T-helper 2 cell (primary cell): ENCODE measurements around the gene SLC27A4.

Experiments
- DNase-seq, 5 experiments: peaks; one replicate each; pipeline versions ENCODE4 v3.0.0 to v3.0.0-alpha.2; 2012 to 2022

Gene SLC27A4

DNA sequence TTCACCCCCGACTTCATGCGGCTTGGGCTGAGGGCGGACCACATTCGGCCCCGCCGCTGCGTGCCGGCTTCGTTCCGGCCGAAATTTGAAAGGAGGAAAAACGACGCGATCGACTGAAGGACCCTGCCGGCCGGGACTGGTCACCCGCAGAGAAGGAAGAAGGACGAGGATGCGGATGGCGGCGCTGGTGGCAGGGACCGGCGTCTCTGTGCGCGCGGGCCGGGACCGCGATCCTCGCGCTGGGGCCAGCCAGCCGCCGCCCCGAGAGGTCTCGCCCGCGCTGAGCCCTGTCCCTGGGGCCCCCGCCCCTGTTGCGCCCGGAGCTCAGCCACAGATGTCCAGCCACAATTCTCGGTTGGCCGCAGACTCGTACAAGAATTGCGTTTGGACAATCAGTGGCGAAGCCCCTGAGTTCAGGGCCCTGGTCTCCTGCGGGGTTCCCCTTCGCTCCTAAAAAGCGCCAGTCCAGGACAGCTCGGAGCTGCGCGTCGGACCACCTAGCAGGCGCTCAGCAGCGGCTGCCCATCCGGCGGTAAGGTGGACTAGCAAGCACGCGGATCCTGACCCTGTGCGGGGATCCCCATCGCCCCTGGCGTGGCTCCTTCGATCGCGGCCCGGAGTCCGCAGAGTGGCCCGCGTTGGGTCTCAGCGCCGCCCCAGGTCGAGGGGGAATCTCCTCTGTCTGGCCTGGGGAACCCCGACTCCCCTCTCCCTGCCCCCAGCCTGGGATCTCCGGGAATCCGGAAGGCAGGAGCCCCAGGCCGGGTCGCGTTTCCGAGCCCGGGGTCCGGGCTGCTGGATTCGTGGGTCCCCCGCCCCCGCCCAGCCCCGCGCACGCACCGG, 52.2 kb downstream of the SLC27A4 start:
- DNase-seq: no peak

DNA sequence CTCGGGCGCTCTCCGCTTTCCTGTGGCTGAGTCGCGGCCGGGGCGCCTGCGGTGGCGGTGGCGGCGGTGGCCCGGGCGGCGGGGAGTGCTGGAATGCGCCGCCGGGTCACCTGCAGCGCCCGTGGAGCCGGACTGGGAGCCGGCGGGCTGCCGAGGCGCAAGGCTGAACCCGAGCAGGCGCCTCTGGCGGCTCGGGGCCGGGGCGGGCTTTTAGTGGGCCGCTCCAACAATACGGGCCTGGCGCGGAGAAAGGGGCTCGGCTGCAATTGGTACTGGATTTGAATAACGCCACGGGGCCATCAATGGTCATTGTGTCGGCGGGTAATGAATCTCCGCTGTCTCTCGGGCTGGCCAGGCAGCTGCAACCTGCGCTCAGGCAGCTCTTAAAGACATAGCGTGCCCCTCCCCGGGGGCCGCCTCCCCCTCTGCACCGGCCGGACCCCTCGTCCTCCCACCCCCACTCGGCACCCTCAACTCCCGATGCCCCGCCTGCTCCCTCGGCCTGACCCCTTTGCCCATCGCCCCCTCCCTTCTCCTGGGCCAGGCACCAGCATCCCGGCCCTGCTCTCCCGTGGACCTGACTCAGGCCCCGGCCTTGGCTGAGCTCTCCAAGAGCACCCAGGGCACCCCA, 52.9 kb downstream of the SLC27A4 start:
- no peak for DNase-seq

DNA sequence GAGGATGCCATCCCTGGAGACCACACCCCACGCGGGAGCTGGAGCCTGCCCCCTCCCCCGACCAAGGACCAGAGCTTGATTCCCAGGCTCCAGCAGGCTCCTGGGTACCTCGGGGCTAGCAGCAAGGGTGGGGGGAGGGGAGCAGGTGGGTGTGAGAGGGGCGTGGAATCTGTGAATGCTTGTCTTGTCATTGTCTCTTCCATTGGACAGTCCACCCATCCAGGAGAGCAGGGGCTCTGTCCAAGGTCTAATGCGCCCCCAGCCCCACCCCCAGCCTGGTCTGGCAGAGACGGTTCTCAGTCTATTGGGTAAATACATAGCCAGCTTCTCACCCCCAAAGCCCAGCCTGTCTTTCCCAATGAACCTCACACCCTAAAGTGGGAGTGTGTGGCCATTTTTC, 53.6 kb downstream of the SLC27A4 start:
- no peak for DNase-seq

DNA sequence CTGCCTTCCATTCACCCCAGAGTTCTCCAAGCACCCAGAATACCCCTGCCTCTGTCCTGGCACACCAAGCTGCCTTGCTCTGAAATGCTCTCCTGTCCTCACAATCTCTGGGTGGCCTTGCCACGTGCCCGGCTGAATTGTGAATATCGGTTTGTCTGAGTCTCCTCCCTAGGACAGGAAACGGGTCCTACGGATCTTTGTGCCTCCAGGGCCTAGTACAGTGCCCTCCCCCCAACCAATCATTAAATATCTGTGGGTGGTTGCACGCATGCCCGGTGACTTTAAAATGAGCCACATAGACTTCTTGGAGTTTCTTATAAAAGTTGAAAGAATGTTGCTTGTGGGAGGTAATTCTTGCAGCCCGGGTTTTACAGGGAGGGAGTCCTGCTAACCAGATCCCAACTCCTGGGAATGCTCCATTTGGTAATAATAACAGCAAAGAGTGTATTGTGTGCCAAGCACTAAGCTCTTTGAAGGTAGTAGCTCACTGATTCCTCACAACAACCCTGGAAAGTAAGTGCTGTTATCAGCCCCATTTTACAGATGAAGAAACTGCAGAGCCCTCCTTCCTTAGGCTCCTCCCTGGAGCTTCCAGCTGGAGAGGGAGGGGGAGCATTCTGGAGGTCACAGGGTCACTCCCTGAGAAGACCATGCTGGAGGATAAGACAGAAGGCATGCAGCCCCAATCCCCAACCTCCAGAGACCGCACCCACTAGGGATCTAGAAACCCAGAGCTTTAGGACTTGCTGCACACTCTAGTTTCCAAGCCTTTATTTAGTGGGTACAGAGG, 54.2 kb downstream of the SLC27A4 start:
- no peak for DNase-seq

DNA sequence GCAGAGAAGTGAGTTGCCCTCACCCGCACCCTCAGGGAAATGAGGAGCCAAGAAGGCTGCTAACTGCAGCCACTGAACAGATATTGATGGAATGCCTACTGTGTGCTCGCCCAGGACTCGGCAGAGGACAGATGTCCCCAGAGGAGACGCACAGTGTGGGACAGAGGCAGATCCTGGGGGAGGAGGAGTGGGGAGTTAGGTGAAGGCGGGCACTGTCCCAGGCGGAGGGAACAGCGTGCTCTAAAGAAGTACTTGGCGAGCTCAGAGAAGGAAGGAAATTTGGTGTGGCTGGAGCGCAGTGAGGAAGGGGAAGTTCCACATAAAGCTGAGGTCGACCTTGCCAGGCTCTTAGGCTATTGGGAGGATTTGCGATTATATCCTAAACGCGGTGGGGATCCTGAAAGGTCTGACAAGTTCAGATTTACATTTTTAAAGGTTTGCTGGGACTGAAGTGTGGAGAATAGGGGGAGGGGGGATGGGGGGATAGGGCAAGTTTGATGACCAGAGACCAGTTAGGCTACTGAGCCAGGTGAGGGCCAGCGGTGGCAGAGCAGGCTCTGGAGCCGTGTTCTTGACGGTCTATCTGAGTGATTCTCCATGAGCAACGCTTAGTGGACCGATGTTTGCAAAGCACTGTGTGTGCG, 56.8 kb downstream of the SLC27A4 start:
- no peak for DNase-seq

DNA sequence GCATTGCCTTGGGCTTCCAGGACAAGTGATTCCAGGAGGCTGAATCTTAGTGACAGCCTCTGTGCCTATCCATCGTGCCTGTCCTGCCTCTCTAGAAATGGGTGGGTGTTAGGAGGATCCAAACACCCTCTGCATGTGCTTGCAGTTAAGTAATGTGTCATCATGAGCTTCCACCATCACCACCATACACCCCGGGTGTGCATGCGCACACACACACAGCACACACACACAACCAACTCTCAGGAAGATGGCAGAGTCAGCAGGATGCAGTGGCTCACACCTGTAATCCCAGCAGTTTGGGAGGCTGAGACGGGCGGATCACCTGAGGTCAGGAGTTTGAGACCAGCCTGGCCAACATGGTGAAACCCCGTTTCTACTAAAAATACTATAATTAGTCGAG, 57.5 kb downstream of the SLC27A4 start:
- no peak for DNase-seq

DNA sequence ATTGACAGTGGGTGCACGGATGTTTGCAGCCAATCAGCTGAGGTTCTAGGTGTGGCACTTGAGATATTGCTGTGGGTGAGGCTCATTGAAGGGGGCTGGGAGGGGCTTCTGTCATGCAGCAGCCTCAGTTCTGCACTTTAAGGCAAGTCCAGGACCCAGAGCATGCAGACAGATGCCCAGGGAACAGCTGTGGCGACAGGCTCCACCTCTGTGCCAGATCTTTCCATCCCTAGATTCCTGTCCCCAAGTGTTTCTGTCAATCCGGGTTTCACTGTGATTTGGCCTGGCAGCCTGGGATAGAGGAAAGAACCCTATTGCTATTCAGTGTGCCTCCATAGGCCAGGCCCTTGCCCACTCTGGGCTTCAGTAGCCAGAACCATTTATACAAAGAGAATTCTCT, 59.5 kb downstream of the SLC27A4 start:
- DNase-seq: no peak

DNA sequence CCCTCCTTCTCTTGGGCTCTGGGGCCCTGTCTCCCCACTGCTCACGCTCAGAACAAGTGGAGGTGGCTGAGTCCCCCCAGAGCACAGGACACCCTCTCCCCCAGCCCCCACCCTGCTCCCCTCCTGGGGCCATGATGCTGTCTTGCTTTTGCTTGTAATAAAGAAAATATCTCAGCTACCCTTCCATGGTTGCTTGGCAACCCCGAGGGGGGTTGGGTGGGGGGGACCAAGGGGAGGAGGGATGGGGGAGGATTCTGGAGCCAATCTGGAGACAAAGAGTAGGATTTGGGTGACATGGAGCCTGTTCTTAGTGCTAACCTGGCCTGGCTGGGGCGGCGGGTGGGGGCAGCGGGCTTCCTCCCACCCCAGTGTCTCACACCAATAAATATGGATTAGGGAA, 64.2 kb downstream of the SLC27A4 start:
- no peak for DNase-seq

DNA sequence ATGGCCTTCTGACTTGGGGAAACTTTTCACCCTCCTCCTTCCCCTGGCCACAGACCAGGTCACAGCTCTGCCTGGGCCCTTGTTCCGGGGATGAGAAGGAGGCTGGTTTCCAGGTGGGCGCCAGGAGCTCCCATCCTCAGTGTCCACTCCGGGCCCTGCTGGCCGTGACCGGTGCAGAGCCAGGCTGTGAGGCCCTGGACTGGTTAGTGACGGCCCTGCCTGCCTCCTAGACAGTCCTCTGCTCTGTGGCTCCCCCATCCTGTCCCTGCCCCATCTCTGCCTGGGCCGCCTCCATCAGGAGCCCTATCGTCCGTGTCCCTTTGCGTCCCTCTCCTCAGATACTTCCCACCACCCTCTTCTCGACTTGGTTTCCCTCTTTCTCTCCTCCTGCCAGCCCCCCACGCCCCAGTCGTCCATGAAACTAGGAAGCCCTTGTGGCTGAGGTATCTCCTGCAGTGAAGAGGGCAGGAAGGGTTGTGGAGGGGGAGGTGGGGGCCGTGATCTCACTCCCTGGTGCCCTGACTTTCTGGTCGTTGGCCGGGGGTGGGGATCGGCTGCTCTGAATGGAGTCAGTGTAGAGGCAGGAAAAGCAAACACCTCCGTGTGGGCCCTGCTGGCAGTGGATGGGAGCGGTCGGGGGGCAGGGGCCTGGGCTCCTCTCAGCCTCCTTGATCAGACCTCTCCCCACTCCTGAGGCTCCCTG, 64.9 kb downstream of the SLC27A4 start:
- DNase-seq: no peak

DNA sequence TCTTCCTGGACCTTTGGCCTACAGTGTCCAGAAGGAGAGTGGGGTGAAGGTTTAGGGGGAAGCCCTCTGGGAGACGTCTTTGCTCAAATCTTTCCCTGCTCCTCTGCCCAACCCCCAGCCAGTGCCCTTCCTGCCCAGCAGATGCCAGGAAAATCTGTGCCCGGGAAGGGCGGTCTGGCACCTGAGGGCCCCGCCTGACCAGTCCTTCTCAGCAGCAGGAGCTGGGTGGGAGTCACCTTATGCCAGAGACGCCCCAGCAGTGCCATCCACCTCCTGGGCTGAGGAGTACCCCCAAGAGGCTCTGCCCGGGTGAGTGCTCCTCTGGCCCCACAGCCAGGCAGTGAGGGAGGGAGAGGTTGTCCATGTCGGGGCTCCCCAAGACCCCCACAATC, 65.4 kb downstream of the SLC27A4 start:
- no peak for DNase-seq

DNA sequence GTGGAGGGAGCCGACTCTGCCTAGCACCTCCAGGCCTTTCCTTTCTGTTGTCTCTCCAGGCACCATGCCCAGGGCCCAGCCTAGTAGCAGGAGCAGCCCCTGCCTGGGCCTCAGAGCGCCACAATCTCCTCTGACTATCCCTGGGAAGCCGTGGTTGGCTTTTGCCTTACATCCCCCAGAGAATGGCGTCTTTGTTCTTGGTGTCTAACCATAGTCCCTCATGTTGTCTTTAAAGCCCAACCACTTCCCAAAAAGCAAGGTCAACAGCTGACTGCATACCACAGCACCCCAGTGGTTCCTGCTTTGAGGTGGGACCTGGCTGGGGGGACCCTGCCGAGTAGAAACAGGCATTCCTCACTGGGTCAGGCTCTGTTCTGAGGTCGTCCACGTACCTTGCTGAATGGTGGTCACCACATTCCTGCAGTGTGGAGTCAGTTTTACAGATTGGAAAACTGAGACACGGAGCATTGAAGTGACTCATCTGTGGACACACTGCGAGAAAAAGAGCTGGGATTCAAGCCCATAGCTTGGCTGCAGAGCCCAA, 66.6 kb downstream of the SLC27A4 start:
- DNase-seq: no peak

DNA sequence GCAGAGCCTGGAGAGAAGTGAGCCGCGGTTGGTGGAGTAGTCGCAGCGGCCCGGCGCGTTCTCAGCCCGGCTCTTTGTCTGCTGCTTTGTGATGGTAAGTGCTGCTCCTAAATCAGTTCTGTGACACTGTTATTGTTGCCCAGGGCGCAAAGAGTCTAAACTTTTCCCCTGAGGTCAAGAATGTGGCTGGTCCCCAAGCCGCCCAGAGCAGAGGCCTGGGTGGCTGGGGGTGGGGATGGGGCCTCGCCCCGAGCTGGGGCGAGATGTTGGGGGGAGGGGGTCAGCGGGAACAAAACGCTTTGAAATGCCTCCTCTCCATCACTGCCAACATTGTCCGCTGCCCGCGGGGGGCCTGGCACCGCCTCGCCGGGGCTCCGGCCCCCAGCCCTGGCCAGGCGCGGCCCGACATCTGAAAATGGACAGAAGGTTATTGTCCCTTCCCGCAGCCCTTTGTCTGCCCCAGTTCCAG, 68.7 kb downstream of the SLC27A4 start:
- DNase-seq: no peak

DNA sequence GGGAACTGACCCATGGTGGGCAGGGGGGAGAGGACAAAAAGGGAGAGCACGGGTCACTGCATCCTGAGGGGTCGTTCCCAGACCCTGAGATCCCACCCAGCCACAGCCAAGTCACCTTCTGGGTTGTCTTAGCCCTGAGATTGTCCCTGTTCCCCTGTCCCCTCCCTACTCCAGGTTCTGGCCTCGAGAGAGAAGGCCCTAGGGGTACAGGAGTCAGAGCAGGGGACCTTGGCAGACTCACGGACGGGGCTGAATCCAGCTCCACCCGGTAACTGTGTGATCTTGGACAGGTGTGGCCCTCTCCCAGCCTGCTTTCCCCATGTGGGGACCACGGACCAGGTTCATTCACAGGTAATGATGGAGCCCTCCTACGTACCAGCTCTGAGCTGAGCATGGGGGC, 69.1 kb downstream of the SLC27A4 start:
- no peak for DNase-seq

DNA sequence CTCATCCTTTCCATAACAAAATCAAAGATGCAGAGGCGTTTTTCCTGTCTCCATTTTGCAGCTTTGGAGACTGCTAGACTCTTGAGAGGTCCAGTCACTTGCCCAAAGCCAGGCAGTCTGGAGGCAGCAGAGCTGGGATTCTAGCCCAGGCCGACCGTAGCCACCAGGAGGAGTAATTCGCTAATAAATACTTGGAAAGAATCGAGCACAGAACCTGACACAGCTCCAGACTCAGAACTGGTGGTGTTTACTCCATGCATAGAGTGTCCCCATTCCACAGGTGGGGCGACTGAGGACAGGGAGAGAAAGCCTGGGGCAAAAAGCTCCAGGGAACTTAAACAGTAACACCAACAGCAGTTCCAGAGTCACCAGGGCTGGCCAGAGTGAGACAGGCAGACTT, 69.7 kb downstream of the SLC27A4 start:
- DNase-seq: no peak
